Uterus (tissue), 2 donors: ENCODE measurements around the gene DIAPH2.

ENCODE experiments used
- POLR2A ChIP-seq, 2 donors: fragments of 450-650 bp; IDR thresholded peaks; one replicate each; pipeline ENCODE4 v1.6.1; 2016; ENCODE audit warnings: antibody characterized with exemption in 2 of 2, mild to moderate bottlenecking in 1 of 2, moderate library complexity in 1 of 2
- TF ChIP-seq, protein P1 (sequence below), 4 experiments: fragments of 200-600 bp in 2 of 4; fragments of 450-650 bp in 2 of 4; sonication (generic) in 2 of 4; IDR thresholded peaks; one replicate each; pipeline ENCODE4 v1.5.1; 2016 to 2019; ENCODE audit warnings: antibody characterized with exemption in 4 of 4, mild to moderate bottlenecking in 2 of 4, moderate library complexity in 1 of 4

DNA sequence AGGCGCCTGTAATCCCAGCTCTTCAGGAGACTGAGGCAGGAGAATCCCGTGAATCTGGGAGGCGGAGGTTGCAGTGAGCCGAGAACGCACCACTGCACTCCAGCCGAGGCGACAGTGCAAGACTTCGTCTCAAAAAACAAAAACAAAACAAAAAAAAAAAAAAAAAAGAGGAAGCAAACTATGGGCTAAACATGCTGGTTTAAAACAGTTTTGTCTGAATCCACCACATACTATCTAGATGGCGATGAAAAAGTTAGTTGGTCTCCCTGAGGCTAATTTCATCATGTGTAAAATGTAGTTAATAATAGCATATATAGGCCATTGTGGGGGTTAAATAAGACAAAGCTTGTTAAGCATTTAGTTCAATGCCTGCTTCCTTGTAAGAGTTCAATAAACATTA lies 650.2 kb downstream of the DIAPH2 start:
- TF ChIP-seq, protein P1, sequence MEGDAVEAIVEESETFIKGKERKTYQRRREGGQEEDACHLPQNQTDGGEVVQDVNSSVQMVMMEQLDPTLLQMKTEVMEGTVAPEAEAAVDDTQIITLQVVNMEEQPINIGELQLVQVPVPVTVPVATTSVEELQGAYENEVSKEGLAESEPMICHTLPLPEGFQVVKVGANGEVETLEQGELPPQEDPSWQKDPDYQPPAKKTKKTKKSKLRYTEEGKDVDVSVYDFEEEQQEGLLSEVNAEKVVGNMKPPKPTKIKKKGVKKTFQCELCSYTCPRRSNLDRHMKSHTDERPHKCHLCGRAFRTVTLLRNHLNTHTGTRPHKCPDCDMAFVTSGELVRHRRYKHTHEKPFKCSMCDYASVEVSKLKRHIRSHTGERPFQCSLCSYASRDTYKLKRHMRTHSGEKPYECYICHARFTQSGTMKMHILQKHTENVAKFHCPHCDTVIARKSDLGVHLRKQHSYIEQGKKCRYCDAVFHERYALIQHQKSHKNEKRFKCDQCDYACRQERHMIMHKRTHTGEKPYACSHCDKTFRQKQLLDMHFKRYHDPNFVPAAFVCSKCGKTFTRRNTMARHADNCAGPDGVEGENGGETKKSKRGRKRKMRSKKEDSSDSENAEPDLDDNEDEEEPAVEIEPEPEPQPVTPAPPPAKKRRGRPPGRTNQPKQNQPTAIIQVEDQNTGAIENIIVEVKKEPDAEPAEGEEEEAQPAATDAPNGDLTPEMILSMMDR (IDR thresholded peaks at IDR 0.05) = no peak
- no peak for TF ChIP-seq POLR2A (IDR thresholded peaks at IDR 0.05)
